ENCODE results near the gene VAV2. TPM values are rescaled to one million over a fixed set of nuclear protein-coding genes. Genes with fewer than 3 reads are reported as not detected.

VAV2 gene
- total RNA-seq, 1 experiment from 2014 or later = 24.7 TPM

- Histone ChIP-seq H3K4me1 (ENCODE audit: control insufficient read depth, insufficient read depth, low read length) (no peaks in the 10 kb centered on the region), H3K4me3 (ENCODE audit: low read depth in 2 of 2, low read length in 2 of 2) (no peak overlapping the region), H3K9me3 (ENCODE audit: control insufficient read depth, insufficient read depth, low read depth, low read length) (no peaks in the 10 kb centered on the region), H3K27me3 (ENCODE audit: control insufficient read depth, insufficient read depth, low read length) (no peaks in the 10 kb centered on the region), H3K27ac (ENCODE audit: low read length) (no peak overlapping the region), H3K36me3 (ENCODE audit: control insufficient read depth, insufficient read depth, low read length) (no peaks in the 10 kb centered on the region)
- BruUV-seq (replicated peaks) = no TSS peak
- no peak for DNase-seq (ENCODE audit: low read depth, low spot score)
- ATAC-seq = no peak
- in situ Hi-C loops (cut with HindIII; ENCODE audit: low pct_unique_long_range_greater_than_20kb, low sequenced_read_pairs) = no loop called here
- TF ChIP-seq POLR2AphosphoS5 (IDR thresholded peaks at IDR 0.05; ENCODE audit: low read depth, low read length) (no peak), TCF7L2 (IDR thresholded peaks at IDR 0.05; ENCODE audit: low read depth, low read length) (no peak), REST (IDR thresholded peaks at IDR 0.05; ENCODE audit: insufficient read depth in 1 of 2, low read depth in 2 of 2, low read length in 1 of 2) (no peak), SIN3A (IDR thresholded peaks at IDR 0.05; ENCODE audit: borderline replicate concordance, insufficient read depth, low read depth, low read length) (no peak)
- TF ChIP-seq, protein P1, sequence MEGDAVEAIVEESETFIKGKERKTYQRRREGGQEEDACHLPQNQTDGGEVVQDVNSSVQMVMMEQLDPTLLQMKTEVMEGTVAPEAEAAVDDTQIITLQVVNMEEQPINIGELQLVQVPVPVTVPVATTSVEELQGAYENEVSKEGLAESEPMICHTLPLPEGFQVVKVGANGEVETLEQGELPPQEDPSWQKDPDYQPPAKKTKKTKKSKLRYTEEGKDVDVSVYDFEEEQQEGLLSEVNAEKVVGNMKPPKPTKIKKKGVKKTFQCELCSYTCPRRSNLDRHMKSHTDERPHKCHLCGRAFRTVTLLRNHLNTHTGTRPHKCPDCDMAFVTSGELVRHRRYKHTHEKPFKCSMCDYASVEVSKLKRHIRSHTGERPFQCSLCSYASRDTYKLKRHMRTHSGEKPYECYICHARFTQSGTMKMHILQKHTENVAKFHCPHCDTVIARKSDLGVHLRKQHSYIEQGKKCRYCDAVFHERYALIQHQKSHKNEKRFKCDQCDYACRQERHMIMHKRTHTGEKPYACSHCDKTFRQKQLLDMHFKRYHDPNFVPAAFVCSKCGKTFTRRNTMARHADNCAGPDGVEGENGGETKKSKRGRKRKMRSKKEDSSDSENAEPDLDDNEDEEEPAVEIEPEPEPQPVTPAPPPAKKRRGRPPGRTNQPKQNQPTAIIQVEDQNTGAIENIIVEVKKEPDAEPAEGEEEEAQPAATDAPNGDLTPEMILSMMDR (IDR thresholded peaks at IDR 0.05) = no peak
- ChIA-PET CTCF (no interaction called here), POLR2A (no interaction called here)
- intact Hi-C loops (cut with micrococcal nuclease; ENCODE audit: unreplicated experiment) = no loop called here
Measured at GRCh38 chr9:133813749-133814585, 178.2 kb downstream of the VAV2 start.

GRCh38 chr9:133812941-133813748 is 179.0 kb downstream of the VAV2 start:
- DNase-seq (ENCODE audit: low read depth, low spot score) = no peak
- in situ Hi-C loops (cut with HindIII; ENCODE audit: low pct_unique_long_range_greater_than_20kb, low sequenced_read_pairs) = no loop called here
- H3K27me3 ChIP-seq (ENCODE audit: control insufficient read depth, insufficient read depth, low read length) = no peaks in the 10 kb centered on the region
- ChIA-PET POLR2A (no interaction called here), CTCF (no interaction called here)
- ATAC-seq = no peak
- no peaks in the 10 kb centered on the region for H3K36me3 ChIP-seq (ENCODE audit: control insufficient read depth, insufficient read depth, low read length)
- no peak overlapping the region for H3K27ac ChIP-seq (ENCODE audit: low read length)
- intact Hi-C loops (cut with micrococcal nuclease; ENCODE audit: unreplicated experiment) = no loop called here
- no TSS peak for BruUV-seq (replicated peaks)
- H3K4me1 ChIP-seq (ENCODE audit: control insufficient read depth, insufficient read depth, low read length) = no peaks in the 10 kb centered on the region
- H3K9me3 ChIP-seq (ENCODE audit: control insufficient read depth, insufficient read depth, low read depth, low read length) = no peaks in the 10 kb centered on the region
- no peak overlapping the region for H3K4me3 ChIP-seq (ENCODE audit: low read depth in 2 of 2, low read length in 2 of 2)
- TF ChIP-seq, protein P1 (IDR thresholded peaks at IDR 0.05) = no peak
- TF ChIP-seq REST (IDR thresholded peaks at IDR 0.05; ENCODE audit: insufficient read depth in 1 of 2, low read depth in 2 of 2, low read length in 1 of 2) (no peak), POLR2AphosphoS5 (IDR thresholded peaks at IDR 0.05; ENCODE audit: low read depth, low read length) (no peak), TCF7L2 (IDR thresholded peaks at IDR 0.05; ENCODE audit: low read depth, low read length) (no peak), SIN3A (IDR thresholded peaks at IDR 0.05; ENCODE audit: borderline replicate concordance, insufficient read depth, low read depth, low read length) (no peak)
